Stimulated activated CD8-positive, alpha-beta memory T cell treated with anti-CD3 and anti-CD28 coated beads, Interleukin-7, amount 100 ng/mL, for 24 hours (primary cell): Measurements from ENCODE around the gene SLFN5.
A peak's percentile ranks its signal among the peaks of the same experiment; 100 is the strongest.
"Not testable (repeated sequence)": the region's sequence is repeated elsewhere in the genome, so short reads cannot be mapped to it uniquely, and the experiment has no call there.

ENCODE experiments used
- DNase-seq: peaks from one replicate; pipeline ENCODE4 v3.0.0-alpha.2; 2020; ENCODE audit warnings: low read depth

Gene SLFN5

DNA sequence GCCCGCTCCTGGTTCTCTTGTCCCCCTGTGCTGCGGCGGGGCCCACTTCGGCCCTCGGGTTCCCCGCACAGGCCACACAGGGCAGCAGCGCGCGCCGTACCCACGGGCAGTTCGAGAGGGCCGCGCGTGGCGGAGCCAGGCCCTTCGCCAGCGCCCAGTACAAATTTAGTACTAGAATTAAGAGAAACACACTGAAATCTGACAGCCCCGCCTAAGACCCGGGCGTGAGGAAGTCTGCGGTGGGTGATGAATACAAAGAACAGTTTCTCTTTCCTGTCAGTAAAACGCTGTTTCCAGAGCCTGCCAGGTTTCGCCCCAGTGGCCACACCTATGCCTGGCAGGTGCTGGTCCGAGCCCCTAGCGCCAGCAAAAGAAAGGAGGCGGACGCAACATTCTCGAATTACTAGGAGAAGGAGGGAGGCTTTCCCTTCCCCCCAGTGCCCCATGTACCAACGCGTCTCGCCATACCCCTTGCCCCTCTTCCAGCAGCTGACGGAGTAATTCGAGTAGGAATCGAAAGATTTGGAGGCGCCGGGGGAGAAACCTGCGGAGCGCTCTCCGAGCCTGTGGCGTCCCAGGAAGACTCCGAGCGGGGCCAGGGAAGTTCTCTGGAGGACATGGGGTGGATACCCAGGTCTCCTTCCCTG, 591 bp upstream of the SLFN5 start:
- DNase-seq = peak; percentile 42

- DNase-seq = peak; percentile 16
Observed at GRCh38 chr17:35243561-35244340, 879 bp downstream of the SLFN5 start.

- DNase-seq = peak; percentile 72
Observed at GRCh38 chr17:35244341-35245195, 1.7 kb downstream of the SLFN5 start.

- no peak for DNase-seq
Observed at GRCh38 chr17:35245196-35245486, 2.3 kb downstream of the SLFN5 start.

- DNase-seq = no peak
Observed at GRCh38 chr17:35252651-35253050, 9.8 kb downstream of the SLFN5 start.

DNA sequence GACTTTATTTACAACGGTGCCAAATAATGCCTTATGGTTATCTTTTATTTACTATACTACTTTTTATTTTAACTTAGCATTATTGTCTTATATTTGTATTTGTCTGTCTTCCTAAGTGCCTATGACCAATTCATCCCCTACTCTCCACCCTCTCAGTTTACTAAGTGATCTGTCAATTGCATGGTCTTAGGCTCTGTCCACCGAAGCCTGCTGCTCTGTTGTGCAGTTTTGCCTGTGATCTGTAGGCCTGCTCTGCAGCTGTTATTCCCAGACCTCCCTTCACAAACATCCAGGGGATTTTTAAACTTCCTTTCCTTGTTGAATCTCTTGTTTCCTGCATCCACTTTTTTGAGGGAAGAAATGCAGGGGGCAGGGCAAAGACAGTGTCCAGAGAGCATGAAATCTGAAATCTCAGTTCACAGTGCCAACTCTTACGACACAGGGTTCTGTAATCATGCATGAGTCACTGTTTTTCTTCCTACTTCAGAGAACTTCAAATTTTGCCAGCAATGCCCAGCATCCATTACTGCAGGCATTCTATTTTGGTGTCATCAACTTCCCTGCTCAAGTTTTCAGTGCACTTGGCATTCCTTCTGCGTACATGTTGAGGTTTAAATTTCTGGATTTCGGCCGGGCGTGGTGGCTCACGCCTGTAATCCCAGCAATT, 11.4 kb downstream of the SLFN5 start:
- no peak for DNase-seq

DNA sequence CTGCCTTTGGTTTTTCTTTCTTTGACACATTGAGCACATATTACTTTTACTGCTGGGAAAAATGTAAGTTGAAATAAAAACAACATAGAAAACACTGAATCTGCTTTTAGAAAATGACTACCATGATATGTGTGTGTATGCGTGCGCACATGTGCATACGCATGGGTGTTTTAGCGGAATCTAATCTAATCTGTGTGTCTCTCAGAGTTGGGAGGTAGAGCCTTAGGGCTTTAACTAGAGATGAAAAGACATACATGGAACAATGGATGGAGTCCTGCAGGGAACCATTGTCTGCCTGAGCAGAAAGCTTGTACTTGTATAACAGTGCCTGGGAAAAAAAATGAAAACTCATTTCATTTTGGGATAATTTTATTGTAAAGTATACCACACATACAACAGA, 12.4 kb downstream of the SLFN5 start:
- DNase-seq = no peak

GRCh38 chr17:35256629-35257028, 13.8 kb downstream of the SLFN5 start:
- DNase-seq = no peak

GRCh38 chr17:35257208-35257659, 14.4 kb downstream of the SLFN5 start:
- DNase-seq = no peak

DNA sequence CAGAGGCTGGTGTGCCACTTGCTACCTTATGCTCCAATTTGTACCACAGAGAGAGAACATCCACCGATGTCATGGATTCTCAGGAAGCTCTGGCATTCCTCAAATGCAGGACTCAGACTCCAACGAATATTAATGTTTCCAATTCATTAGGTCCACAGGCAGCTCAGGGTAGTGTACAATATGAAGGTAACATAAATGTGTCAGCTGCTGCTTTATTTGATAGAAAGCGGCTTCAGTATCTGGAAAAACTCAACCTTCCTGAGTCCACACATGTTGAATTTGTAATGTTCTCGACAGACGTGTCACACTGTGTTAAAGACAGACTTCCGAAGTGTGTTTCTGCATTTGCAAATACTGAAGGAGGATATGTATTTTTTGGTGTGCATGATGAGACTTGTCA, 16.1 kb downstream of the SLFN5 start:
- DNase-seq = no peak

DNA sequence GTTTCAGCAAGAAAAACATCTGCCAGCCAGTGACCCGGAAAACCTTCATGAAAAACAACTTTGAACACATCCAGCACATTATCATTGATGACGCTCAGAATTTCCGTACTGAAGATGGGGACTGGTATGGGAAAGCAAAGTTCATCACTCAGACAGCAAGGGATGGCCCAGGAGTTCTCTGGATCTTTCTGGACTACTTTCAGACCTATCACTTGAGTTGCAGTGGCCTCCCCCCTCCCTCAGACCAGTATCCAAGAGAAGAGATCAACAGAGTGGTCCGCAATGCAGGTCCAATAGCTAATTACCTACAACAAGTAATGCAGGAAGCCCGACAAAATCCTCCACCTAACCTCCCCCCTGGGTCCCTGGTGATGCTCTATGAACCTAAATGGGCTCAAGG, 22.2 kb downstream of the SLFN5 start:
- DNase-seq = no peak

- no peak for DNase-seq
Observed at GRCh38 chr17:35265566-35266141, 22.8 kb downstream of the SLFN5 start.

DNA sequence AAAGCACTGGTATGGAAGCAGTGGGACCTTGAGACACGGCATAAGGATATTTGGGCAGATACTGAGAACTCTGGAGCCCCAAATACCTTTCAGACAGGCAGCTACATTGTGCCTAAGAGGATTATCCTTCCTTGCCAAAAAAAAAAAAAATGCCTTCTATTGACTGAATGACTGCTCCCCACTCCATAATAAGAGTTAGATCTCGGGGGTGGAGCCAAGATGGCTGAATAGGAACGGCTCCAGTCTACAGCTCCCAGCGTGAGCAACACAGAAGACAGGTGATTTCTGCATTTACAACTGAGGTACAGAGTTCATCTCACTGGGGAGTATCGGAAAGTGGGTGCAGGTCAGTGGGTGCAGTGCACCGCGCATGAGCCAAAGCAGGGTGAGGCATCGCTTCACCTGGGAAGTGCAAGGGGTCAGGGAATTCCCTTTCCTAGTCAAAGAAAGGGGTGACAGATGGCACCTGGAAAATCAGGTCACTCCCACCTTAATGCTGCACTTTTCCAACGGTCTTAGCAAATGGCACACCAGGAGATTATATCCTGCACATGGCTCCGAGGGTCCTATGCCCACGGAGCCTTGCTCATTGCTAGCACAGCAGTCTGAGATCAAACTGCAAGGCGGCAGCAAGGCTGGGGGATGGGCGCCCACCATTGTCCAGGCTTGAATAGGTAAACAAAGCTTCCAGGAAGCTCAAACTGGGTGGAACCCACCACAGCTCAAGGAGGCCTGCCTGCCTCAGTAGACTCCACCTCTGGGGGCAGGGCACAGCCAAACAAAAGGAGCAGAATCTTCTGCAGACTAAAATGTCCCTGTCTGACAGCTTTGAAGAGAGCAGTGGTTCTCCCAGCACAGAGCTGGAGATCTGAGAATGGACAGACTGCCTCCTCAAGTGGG, 31.5 kb downstream of the SLFN5 start:
- DNase-seq = not testable (repeated sequence)

- DNase-seq = not testable (repeated sequence)
Observed at GRCh38 chr17:35278454-35278853, 35.6 kb downstream of the SLFN5 start.

DNA sequence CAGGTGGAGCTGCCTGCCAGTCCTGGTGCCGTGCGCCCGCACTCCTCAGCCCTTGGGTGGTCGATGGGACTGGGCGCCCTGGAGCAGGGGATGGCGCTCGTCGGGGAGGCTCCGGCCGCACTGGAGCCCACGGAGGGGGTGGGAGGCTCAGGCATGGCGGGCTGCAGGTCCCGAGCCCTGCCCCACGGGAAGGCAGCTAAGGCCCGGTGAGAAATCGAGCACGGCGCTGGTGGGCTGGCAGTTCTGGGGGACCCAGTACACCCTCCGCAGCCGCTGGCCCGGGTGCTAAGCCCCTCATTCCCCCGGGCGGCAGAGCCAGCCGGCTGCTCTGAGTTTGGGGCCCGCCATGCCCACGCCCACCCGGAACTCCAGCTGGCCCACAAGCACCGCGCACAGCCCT, 36.0 kb downstream of the SLFN5 start:
- not testable (repeated sequence) for DNase-seq

- DNase-seq = no peak
Observed at GRCh38 chr17:35283767-35284166, 40.9 kb downstream of the SLFN5 start.

GRCh38 chr17:35284955-35285354, 42.1 kb downstream of the SLFN5 start:
- no peak for DNase-seq

GRCh38 chr17:35286120-35286781, 43.4 kb downstream of the SLFN5 start:
- no peak for DNase-seq

DNA sequence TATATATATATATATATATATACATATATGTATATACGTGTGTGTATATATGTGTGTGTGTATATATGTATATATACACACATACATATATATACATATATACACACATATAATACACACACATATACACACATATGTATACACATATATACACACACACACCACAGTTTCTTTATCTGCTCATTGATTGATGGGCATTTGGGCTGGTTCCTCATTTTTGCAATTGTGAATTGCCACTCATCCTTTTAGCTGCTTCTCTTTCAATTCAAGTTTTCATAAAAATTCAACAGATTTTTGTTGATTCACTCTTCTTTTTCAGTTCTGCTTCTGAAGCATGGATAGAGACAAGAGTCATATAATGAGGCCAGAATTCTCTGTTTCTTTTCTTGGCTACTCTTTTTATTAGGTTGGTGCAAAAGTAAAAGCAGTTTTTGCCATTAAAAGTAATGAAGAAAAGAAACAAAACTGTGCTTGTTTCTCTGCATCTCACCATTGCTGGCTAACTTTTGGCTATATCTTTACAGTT, 44.5 kb downstream of the SLFN5 start:
- no peak for DNase-seq

GRCh38 chr17:35289222-35289621, 46.4 kb downstream of the SLFN5 start:
- no peak for DNase-seq
